22Rv1 (cell line): ENCODE data around the gene RNLS.

ENCODE experiments used
- ZFX ChIP-seq: fragments of 450-650 bp; IDR thresholded peaks from 2 replicates; pipeline ENCODE4 v1.6.1; 2017; ENCODE audit warnings: antibody characterized with exemption, borderline replicate concordance
- TF ChIP-seq, protein P1 (sequence below): fragments of 450-650 bp; IDR thresholded peaks from 2 replicates; pipeline ENCODE4 v1.5.1; 2017; ENCODE audit warnings: mild to moderate bottlenecking

DNA sequence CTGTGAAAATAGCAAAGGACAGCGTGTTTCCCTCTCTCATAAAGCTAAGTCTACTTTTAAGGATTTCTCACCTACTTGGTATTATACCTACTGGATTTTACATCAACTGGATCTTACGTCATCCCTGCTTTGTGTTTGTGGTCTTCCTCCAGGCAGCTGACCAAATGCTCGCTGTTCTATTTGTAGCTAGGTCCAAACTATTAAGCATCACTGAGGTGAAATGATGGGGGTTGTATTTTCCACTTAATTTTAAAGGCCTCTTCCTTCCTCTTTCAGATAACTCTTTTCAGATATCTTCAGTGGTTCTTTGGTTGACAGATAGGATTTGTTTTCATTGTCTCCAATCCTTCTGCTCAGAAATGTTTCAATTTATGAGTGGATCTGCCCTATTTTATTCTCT, 169.7 kb downstream of the RNLS start:
- TF ChIP-seq, protein P1, sequence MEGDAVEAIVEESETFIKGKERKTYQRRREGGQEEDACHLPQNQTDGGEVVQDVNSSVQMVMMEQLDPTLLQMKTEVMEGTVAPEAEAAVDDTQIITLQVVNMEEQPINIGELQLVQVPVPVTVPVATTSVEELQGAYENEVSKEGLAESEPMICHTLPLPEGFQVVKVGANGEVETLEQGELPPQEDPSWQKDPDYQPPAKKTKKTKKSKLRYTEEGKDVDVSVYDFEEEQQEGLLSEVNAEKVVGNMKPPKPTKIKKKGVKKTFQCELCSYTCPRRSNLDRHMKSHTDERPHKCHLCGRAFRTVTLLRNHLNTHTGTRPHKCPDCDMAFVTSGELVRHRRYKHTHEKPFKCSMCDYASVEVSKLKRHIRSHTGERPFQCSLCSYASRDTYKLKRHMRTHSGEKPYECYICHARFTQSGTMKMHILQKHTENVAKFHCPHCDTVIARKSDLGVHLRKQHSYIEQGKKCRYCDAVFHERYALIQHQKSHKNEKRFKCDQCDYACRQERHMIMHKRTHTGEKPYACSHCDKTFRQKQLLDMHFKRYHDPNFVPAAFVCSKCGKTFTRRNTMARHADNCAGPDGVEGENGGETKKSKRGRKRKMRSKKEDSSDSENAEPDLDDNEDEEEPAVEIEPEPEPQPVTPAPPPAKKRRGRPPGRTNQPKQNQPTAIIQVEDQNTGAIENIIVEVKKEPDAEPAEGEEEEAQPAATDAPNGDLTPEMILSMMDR: no peak
- TF ChIP-seq ZFX: no peak
